Progenitor cell of endocrine pancreas (in vitro differentiated cells): ENCODE data around the gene ERICH6. TPM values are rescaled to one million over a fixed set of nuclear protein-coding genes. Genes with fewer than 3 reads are reported as not detected.

Experiments used
- DNase-seq: peaks from one replicate; pipeline ENCODE4 v3.0.0; 2021; ENCODE audit warnings: low spot score; ENCODE audit not compliant: unreplicated experiment
- H3K27ac Mint-ChIP-seq: 2 replicates; pipeline ENCODE4 v1.8.0; 2021; ENCODE audit warnings: mild to moderate bottlenecking, moderate library complexity, mixed read lengths
- H3K27me3 Mint-ChIP-seq: 2 replicates; pipeline ENCODE4 v1.8.0; 2021; ENCODE audit warnings: mixed read lengths
- H3K36me3 Mint-ChIP-seq: 2 replicates; pipeline ENCODE4 v1.8.0; 2022; ENCODE audit warnings: mixed read lengths; ENCODE audit not compliant: insufficient read depth
- H3K4me1 Mint-ChIP-seq: 2 replicates; pipeline ENCODE4 v1.8.0; 2021; ENCODE audit warnings: low read depth, mixed read lengths
- H3K4me3 Mint-ChIP-seq: 2 replicates; pipeline ENCODE4 v1.8.0; 2021; ENCODE audit warnings: low read depth, mild to moderate bottlenecking, moderate library complexity, mixed read lengths
- H3K9me3 Mint-ChIP-seq: 2 replicates; pipeline ENCODE4 v1.8.0; 2021; ENCODE audit warnings: low read depth, mixed read lengths
- CTCF ChIP-seq: fragments of 200-600 bp; sonication (generic); IDR thresholded peaks from one replicate; pipeline ENCODE4 v1.5.0; 2021; ENCODE audit warnings: antibody characterized with exemption, mild to moderate bottlenecking; ENCODE audit not compliant: unreplicated experiment
- total RNA-seq: library from RNA; stranded (reverse); gene quantifications from 2 replicates; pipeline ENCODE4 v1.2.1, GENCODE V29; 2021

ERICH6 gene
- total RNA-seq, 1 donor from 2014 or later, result not detected

- Mint-ChIP-seq H3K9me3 (no peaks in the 10 kb centered on the region), H3K4me1 (no peaks in the 10 kb centered on the region), H3K36me3 (peaks cover 6% of the 10 kb centered on the region), H3K4me3 (no peak overlapping the region), H3K27ac (no peak overlapping the region), H3K27me3 (no peaks in the 10 kb centered on the region)
- no peak for TF ChIP-seq CTCF
- DNase-seq, result no peak
These were observed 35.6 kb upstream of the ERICH6 start for GRCh38 chr3:150739200-150739863.

GRCh38 chr3:150738688-150739087 is 35.0 kb upstream of the ERICH6 start:
- no peaks in the 10 kb centered on the region for H3K4me1 Mint-ChIP-seq
- no peaks in the 10 kb centered on the region for H3K27me3 Mint-ChIP-seq
- no peak overlapping the region for H3K27ac Mint-ChIP-seq
- no peaks in the 10 kb centered on the region for H3K9me3 Mint-ChIP-seq
- no peak overlapping the region for H3K4me3 Mint-ChIP-seq
- no peak for TF ChIP-seq CTCF
- DNase-seq, result no peak
- H3K36me3 Mint-ChIP-seq, result peaks cover 6% of the 10 kb centered on the region

- Mint-ChIP-seq H3K27ac (no peak overlapping the region), H3K4me1 (no peaks in the 10 kb centered on the region), H3K9me3 (no peaks in the 10 kb centered on the region), H3K36me3 (peaks cover 6% of the 10 kb centered on the region), H3K4me3 (no peak overlapping the region), H3K27me3 (no peaks in the 10 kb centered on the region)
- no peak for TF ChIP-seq CTCF
- DNase-seq, result no peak
These were observed 34.4 kb upstream of the ERICH6 start for GRCh38 chr3:150737874-150738679.

- Mint-ChIP-seq H3K9me3 (no peaks in the 10 kb centered on the region), H3K4me3 (no peak overlapping the region), H3K27me3 (no peaks in the 10 kb centered on the region), H3K27ac (no peak overlapping the region), H3K36me3 (peaks cover 2% of the 10 kb centered on the region), H3K4me1 (no peaks in the 10 kb centered on the region)
- no peak for TF ChIP-seq CTCF
- no peak for DNase-seq
These were observed 33.4 kb upstream of the ERICH6 start for GRCh38 chr3:150736903-150737832.

GRCh38 chr3:150736316-150736719 is 32.6 kb upstream of the ERICH6 start:
- Mint-ChIP-seq H3K27ac (no peak overlapping the region), H3K4me1 (no peaks in the 10 kb centered on the region), H3K9me3 (no peaks in the 10 kb centered on the region), H3K36me3 (no peaks in the 10 kb centered on the region), H3K27me3 (no peaks in the 10 kb centered on the region), H3K4me3 (no peak overlapping the region)
- no peak for TF ChIP-seq CTCF
- no peak for DNase-seq
